ENCODE results near the gene PCNX2. TPM values are rescaled to one million over a fixed set of nuclear protein-coding genes. Genes with fewer than 3 reads are reported as not detected.

PCNX2 gene
- total RNA-seq, 1 experiment from 2014 or later: 15.3 TPM

DNA sequence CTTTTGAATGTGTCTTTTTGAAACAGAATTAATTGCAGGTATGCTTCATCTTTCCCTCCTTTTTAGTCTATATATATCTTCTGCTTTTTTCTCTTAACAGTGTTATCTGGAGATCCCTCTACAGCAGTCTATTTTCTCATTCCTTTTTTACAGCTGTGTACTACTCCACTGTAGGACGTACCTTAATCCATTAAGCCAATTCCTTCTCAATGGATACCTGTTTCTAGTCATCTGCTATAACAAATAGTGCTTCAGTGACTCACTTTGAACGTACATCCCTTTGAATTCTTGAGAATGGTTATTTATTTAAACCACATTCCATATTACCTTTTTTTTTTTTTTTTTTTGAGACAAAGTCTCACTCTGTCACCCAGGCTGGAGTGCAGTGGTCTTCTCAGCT lies 15.6 kb downstream of the PCNX2 start:
- no peak overlapping the region for H3K4me3 ChIP-seq (replicated peaks in 1 of 2; ENCODE audit: low read depth in 1 of 2, low read length in 2 of 2)
- TF ChIP-seq EZH2phosphoT487 (IDR thresholded peaks at IDR 0.05; ENCODE audit: borderline replicate concordance) (no peak), SP1 (IDR thresholded peaks at IDR 0.05; ENCODE audit: low read depth) (no peak), CBX3 (IDR thresholded peaks at IDR 0.05; ENCODE audit: low read depth) (no peak), SIN3A (IDR thresholded peaks at IDR 0.05; ENCODE audit: low read depth) (no peak), ELF1 (IDR thresholded peaks at IDR 0.05; ENCODE audit: borderline replicate concordance, low read depth) (no peak), ZNF274 (IDR thresholded peaks at IDR 0.05; ENCODE audit: low read depth, low read length) (no peak), YY1 (IDR thresholded peaks at IDR 0.05; ENCODE audit: extremely low read depth, insufficient replicate concordance, low read depth, low read length) (no peak), TCF7L2 (IDR thresholded peaks at IDR 0.05; ENCODE audit: borderline replicate concordance, extremely low read depth, insufficient read depth, insufficient read length) (no peak), POLR2AphosphoS5 (IDR thresholded peaks at IDR 0.05; ENCODE audit: low read depth, low read length) (no peak), EZH2 (IDR thresholded peaks at IDR 0.05) (no peak), SRF (IDR thresholded peaks at IDR 0.05; ENCODE audit: low read depth) (no peak), RAD21 (IDR thresholded peaks at IDR 0.05; ENCODE audit: low read depth) (no peak), POLR2A (IDR thresholded peaks at IDR 0.05; ENCODE audit: borderline replicate concordance, extremely low read depth, insufficient read depth, insufficient read length) (no peak), CEBPB (IDR thresholded peaks at IDR 0.05; ENCODE audit: low read depth) (no peak)
- TF ChIP-seq, protein P1, sequence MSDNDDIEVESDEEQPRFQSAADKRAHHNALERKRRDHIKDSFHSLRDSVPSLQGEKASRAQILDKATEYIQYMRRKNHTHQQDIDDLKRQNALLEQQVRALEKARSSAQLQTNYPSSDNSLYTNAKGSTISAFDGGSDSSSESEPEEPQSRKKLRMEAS (IDR thresholded peaks at IDR 0.05): no peak
- TF ChIP-seq, protein P2, sequence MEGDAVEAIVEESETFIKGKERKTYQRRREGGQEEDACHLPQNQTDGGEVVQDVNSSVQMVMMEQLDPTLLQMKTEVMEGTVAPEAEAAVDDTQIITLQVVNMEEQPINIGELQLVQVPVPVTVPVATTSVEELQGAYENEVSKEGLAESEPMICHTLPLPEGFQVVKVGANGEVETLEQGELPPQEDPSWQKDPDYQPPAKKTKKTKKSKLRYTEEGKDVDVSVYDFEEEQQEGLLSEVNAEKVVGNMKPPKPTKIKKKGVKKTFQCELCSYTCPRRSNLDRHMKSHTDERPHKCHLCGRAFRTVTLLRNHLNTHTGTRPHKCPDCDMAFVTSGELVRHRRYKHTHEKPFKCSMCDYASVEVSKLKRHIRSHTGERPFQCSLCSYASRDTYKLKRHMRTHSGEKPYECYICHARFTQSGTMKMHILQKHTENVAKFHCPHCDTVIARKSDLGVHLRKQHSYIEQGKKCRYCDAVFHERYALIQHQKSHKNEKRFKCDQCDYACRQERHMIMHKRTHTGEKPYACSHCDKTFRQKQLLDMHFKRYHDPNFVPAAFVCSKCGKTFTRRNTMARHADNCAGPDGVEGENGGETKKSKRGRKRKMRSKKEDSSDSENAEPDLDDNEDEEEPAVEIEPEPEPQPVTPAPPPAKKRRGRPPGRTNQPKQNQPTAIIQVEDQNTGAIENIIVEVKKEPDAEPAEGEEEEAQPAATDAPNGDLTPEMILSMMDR (IDR thresholded peaks at IDR 0.05 in 2 of 3, conservative IDR thresholded peaks at IDR 0.05 in 1 of 3; ENCODE audit: borderline replicate concordance in 1 of 3, insufficient read depth in 1 of 3, low read depth in 2 of 3, low read length in 2 of 3): no peak
- TF ChIP-seq, protein P3, sequence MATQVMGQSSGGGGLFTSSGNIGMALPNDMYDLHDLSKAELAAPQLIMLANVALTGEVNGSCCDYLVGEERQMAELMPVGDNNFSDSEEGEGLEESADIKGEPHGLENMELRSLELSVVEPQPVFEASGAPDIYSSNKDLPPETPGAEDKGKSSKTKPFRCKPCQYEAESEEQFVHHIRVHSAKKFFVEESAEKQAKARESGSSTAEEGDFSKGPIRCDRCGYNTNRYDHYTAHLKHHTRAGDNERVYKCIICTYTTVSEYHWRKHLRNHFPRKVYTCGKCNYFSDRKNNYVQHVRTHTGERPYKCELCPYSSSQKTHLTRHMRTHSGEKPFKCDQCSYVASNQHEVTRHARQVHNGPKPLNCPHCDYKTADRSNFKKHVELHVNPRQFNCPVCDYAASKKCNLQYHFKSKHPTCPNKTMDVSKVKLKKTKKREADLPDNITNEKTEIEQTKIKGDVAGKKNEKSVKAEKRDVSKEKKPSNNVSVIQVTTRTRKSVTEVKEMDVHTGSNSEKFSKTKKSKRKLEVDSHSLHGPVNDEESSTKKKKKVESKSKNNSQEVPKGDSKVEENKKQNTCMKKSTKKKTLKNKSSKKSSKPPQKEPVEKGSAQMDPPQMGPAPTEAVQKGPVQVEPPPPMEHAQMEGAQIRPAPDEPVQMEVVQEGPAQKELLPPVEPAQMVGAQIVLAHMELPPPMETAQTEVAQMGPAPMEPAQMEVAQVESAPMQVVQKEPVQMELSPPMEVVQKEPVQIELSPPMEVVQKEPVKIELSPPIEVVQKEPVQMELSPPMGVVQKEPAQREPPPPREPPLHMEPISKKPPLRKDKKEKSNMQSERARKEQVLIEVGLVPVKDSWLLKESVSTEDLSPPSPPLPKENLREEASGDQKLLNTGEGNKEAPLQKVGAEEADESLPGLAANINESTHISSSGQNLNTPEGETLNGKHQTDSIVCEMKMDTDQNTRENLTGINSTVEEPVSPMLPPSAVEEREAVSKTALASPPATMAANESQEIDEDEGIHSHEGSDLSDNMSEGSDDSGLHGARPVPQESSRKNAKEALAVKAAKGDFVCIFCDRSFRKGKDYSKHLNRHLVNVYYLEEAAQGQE (IDR thresholded peaks at IDR 0.05; ENCODE audit: low read depth): no peak
- TF ChIP-seq, protein P4, sequence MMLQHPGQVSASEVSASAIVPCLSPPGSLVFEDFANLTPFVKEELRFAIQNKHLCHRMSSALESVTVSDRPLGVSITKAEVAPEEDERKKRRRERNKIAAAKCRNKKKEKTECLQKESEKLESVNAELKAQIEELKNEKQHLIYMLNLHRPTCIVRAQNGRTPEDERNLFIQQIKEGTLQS (IDR thresholded peaks at IDR 0.05): no peak
- TF ChIP-seq, protein P5, sequence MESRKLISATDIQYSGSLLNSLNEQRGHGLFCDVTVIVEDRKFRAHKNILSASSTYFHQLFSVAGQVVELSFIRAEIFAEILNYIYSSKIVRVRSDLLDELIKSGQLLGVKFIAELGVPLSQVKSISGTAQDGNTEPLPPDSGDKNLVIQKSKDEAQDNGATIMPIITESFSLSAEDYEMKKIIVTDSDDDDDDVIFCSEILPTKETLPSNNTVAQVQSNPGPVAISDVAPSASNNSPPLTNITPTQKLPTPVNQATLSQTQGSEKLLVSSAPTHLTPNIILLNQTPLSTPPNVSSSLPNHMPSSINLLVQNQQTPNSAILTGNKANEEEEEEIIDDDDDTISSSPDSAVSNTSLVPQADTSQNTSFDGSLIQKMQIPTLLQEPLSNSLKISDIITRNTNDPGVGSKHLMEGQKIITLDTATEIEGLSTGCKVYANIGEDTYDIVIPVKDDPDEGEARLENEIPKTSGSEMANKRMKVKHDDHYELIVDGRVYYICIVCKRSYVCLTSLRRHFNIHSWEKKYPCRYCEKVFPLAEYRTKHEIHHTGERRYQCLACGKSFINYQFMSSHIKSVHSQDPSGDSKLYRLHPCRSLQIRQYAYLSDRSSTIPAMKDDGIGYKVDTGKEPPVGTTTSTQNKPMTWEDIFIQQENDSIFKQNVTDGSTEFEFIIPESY (IDR thresholded peaks at IDR 0.05; ENCODE audit: extremely low read depth, insufficient replicate concordance, low read length): no peak
- ATAC-seq (no peak), DNase-seq (ENCODE audit: low read depth, low spot score) (no peak)
- no peaks in the 10 kb centered on the region for H3K9me3 ChIP-seq (ENCODE audit: control insufficient read depth in 1 of 2, insufficient read depth in 1 of 2, low read depth in 1 of 2, low read length in 2 of 2)
- no peaks in the 10 kb centered on the region for H4K20me1 ChIP-seq (ENCODE audit: insufficient read depth)
- H3K36me3 ChIP-seq (ENCODE audit: control insufficient read depth in 1 of 2, insufficient read depth in 2 of 2, low read length in 2 of 2): no peaks in the 10 kb centered on the region
- no peaks in the 10 kb centered on the region for H3K9me2 ChIP-seq (ENCODE audit: insufficient read depth)
- peaks cover 12% of the 10 kb centered on the region; the same call in 1 of the 2 replicates for H3K79me2 ChIP-seq (ENCODE audit: insufficient read depth, low read length)
- H3K9ac ChIP-seq (ENCODE audit: low read length): no peak overlapping the region
- H3K27ac ChIP-seq (ENCODE audit: low read depth, low read length): no peak overlapping the region
- RAD21 ChIA-PET (ENCODE audit: low non-redundant PET in 1 of 2, low total read pairs in 2 of 2, uncharacterized antibody in 2 of 2, unreplicated experiment in 2 of 2): no interaction called here
- POLR2A ChIA-PET: no interaction called here
- CTCF ChIA-PET: no interaction called here
- H3K27me3 ChIP-seq (ENCODE audit: insufficient read depth, low read length): no peaks in the 10 kb centered on the region
- H3K4me1 ChIP-seq (ENCODE audit: control insufficient read depth in 1 of 2, insufficient read depth in 2 of 2, low read length in 2 of 2): no peaks in the 10 kb centered on the region
- no peak overlapping the region for H3K4me2 ChIP-seq (ENCODE audit: low read length)
- intact Hi-C loops (cut with micrococcal nuclease): no loop called here
- no peak overlapping the region for H2AFZ ChIP-seq (ENCODE audit: low read depth, low read length, poor library complexity, severe bottlenecking)
- BruUV-seq (replicated peaks): no TSS peak

Data from HCT116 (cell line).